Fibroblast of peridontal ligament (primary cell): ENCODE data around the gene ANKRA2.

Experiments
- DNase-seq: peaks from one replicate; pipeline ENCODE4 v3.0.0-alpha.2; 2010; ENCODE audit errors: extremely low read depth

The ANKRA2 gene

GRCh38 chr5:73565139-73565968, at the start of gene ANKRA2, which contains the start of gene UTP15:
Gene ANKRA2 (minus strand): TSS chr5:73565639. CDS start chr5:73562881, 2,758 bp downstream.
Gene UTP15 (plus strand): TSS chr5:73565743. CDS start chr5:73567345, 1,602 bp downstream.
- peak; percentile 98 for DNase-seq

- no peak for DNase-seq
Observed at GRCh38 chr5:73615085-73615484, 49.6 kb upstream of the ANKRA2 start.

GRCh38 chr5:73612799-73613198, 47.4 kb upstream of the ANKRA2 start:
- no peak for DNase-seq

- DNase-seq = no peak
Observed at GRCh38 chr5:73607228-73607627, 41.8 kb upstream of the ANKRA2 start.

GRCh38 chr5:73606206-73606753, 40.8 kb upstream of the ANKRA2 start:
- no peak for DNase-seq

- DNase-seq = no peak
Observed at GRCh38 chr5:73605223-73606087, 40.0 kb upstream of the ANKRA2 start.

GRCh38 chr5:73603998-73604397, 38.6 kb upstream of the ANKRA2 start:
- DNase-seq = no peak

- DNase-seq = no peak
Observed at GRCh38 chr5:73599380-73599779, 33.9 kb upstream of the ANKRA2 start.

GRCh38 chr5:73596705-73597328, 31.4 kb upstream of the ANKRA2 start:
- peak; percentile 23 for DNase-seq

- DNase-seq = no peak
Observed at GRCh38 chr5:73592551-73592950, 27.1 kb upstream of the ANKRA2 start.

GRCh38 chr5:73591698-73592501, 26.5 kb upstream of the ANKRA2 start:
- DNase-seq = no peak

- DNase-seq = peak; percentile 95
Observed at GRCh38 chr5:73591102-73591695, 25.8 kb upstream of the ANKRA2 start.

- DNase-seq = no peak
Observed at GRCh38 chr5:73587923-73588322, 22.5 kb upstream of the ANKRA2 start.

GRCh38 chr5:73582285-73583145, 17.1 kb upstream of the ANKRA2 start:
- no peak for DNase-seq

GRCh38 chr5:73565969-73566547, 619 bp upstream of the ANKRA2 start:
- DNase-seq = no peak

- DNase-seq = peak; percentile 14
Observed at GRCh38 chr5:73564675-73565074, 764 bp downstream of the ANKRA2 start.

GRCh38 chr5:73564018-73564417, 1.4 kb downstream of the ANKRA2 start:
- DNase-seq = peak; percentile 19

GRCh38 chr5:73558950-73559349, 6.5 kb downstream of the ANKRA2 start:
- no peak for DNase-seq

GRCh38 chr5:73552642-73553041, 12.8 kb downstream of the ANKRA2 start:
- DNase-seq = no peak
